Measurements from ENCODE around the gene MUSTN1.

DNA sequence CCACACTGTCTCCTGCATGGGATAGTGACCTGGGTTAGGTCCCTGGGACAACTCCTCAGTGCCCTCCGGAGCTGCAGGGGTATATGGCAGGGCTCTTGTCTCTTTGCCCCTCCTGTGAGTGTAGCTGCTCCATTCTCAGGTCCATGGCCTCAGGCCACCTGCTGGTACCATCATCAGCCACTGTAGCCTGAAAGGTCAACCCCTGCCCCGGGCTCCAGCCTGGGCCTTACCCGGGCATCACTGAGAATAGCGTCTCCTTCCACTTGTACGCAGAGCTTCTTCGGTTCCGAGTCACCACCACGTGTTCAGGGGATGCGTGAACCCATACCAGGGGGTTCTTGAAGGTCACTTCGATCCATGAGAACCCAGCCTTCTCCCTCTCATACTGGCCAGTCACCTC lies 18.2 kb downstream of the MUSTN1 start:
- TF ChIP-seq CTCF (conservative IDR thresholded peaks at IDR 0.05 in 1 of 2, IDR thresholded peaks at IDR 0.05 in 1 of 2; ENCODE audit: extremely low read depth in 1 of 2, insufficient read depth in 1 of 2, low read depth in 1 of 2, low read length in 2 of 2) (no peak), EZH2 (IDR thresholded peaks at IDR 0.05; ENCODE audit: borderline replicate concordance, low read length) (no peak)

All from mammary epithelial cell (primary cell).